Parathyroid adenoma (tissue), 2 donors: ENCODE data around the gene BDNF.

Experiments
- H2AFZ ChIP-seq: fragments of 300-600 bp; sonication (generic); one replicate; pipeline ENCODE4 v1.7.0; 2017; ENCODE audit warnings: antibody characterized with exemption, mild to moderate bottlenecking
- H3K27ac ChIP-seq: fragments of 300-600 bp; sonication (generic); one replicate; pipeline ENCODE4 v1.7.0; 2017
- H3K27me3 ChIP-seq: fragments of 300-600 bp; sonication (generic); one replicate; pipeline ENCODE4 v1.7.0; 2017; ENCODE audit warnings: low read length; ENCODE audit not compliant: control insufficient read depth, insufficient read depth
- H3K36me3 ChIP-seq: fragments of 300-600 bp; sonication (generic); one replicate; pipeline ENCODE4 v1.7.0; 2017; ENCODE audit warnings: low read length; ENCODE audit not compliant: control insufficient read depth, insufficient read depth
- H3K4me1 ChIP-seq: fragments of 300-600 bp; sonication (generic); one replicate; pipeline ENCODE4 v1.7.0; 2017; ENCODE audit warnings: control low read depth
- H3K4me2 ChIP-seq: fragments of 300-600 bp; sonication (generic); one replicate; pipeline ENCODE4 v1.7.0; 2017; ENCODE audit warnings: low read length
- H3K4me3 ChIP-seq: fragments of 300-600 bp; sonication (generic); one replicate; pipeline ENCODE4 v1.7.0; 2017; ENCODE audit warnings: low read depth, low read length
- H3K79me2 ChIP-seq: fragments of 300-600 bp; sonication (generic); one replicate; pipeline ENCODE4 v1.7.0; 2017; ENCODE audit warnings: control low read depth
- H3K9ac ChIP-seq: fragments of 300-600 bp; sonication (generic); one replicate; pipeline ENCODE4 v1.7.0; 2017; ENCODE audit warnings: mild to moderate bottlenecking
- H3K9me3 ChIP-seq: fragments of 300-600 bp; sonication (generic); one replicate; pipeline ENCODE4 v1.7.0; 2017; ENCODE audit warnings: low read length; ENCODE audit not compliant: control insufficient read depth
- CTCF ChIP-seq: fragments of 300-600 bp; sonication (generic); IDR thresholded peaks from one replicate; pipeline ENCODE4 v1.7.0; 2017; ENCODE audit warnings: antibody characterized with exemption, mild to moderate bottlenecking
- donor health status: primary hyperparathyroidism.

The BDNF gene

GRCh38 chr11:27697679-27698275 is 2.5 kb downstream of the BDNF start:
- Histone ChIP-seq H3K9me3 (no peaks in the 10 kb centered on the region), H3K27ac (no peak overlapping the region), H3K4me2 (no peak overlapping the region), H2AFZ (no peak overlapping the region), H3K9ac (no peak overlapping the region), H3K27me3 (no peaks in the 10 kb centered on the region), H3K36me3 (no peaks in the 10 kb centered on the region), H3K4me3 (no peak overlapping the region), H3K79me2 (no peaks in the 10 kb centered on the region), H3K4me1 (peaks cover 4% of the 10 kb centered on the region)
- no peak for TF ChIP-seq CTCF

- no peak overlapping the region for H3K4me3 ChIP-seq
- no peak for TF ChIP-seq CTCF
- H3K9ac ChIP-seq, result no peak overlapping the region
- H3K4me1 ChIP-seq, result peaks cover 4% of the 10 kb centered on the region
- H3K27me3 ChIP-seq, result no peaks in the 10 kb centered on the region
- no peak overlapping the region for H3K27ac ChIP-seq
- H2AFZ ChIP-seq, result no peak overlapping the region
- no peak overlapping the region for H3K4me2 ChIP-seq
- no peaks in the 10 kb centered on the region for H3K36me3 ChIP-seq
- H3K9me3 ChIP-seq, result no peaks in the 10 kb centered on the region
- no peaks in the 10 kb centered on the region for H3K79me2 ChIP-seq
These were observed 3.3 kb downstream of the BDNF start for GRCh38 chr11:27696961-27697360.

GRCh38 chr11:27696115-27696514 is 4.1 kb downstream of the BDNF start:
- Histone ChIP-seq H3K4me2 (no peak overlapping the region), H3K27ac (no peak overlapping the region), H3K9ac (no peak overlapping the region), H3K4me1 (peaks cover 4% of the 10 kb centered on the region), H3K27me3 (no peaks in the 10 kb centered on the region), H3K9me3 (no peaks in the 10 kb centered on the region), H2AFZ (no peak overlapping the region), H3K79me2 (no peaks in the 10 kb centered on the region), H3K4me3 (no peak overlapping the region), H3K36me3 (no peaks in the 10 kb centered on the region)
- TF ChIP-seq CTCF, result no peak

- H2AFZ ChIP-seq, result no peak overlapping the region
- H3K9me3 ChIP-seq, result no peaks in the 10 kb centered on the region
- TF ChIP-seq CTCF, result no peak
- H3K27me3 ChIP-seq, result no peaks in the 10 kb centered on the region
- no peak overlapping the region for H3K27ac ChIP-seq
- H3K4me3 ChIP-seq, result no peak overlapping the region
- no peaks in the 10 kb centered on the region for H3K36me3 ChIP-seq
- H3K4me2 ChIP-seq, result no peak overlapping the region
- H3K9ac ChIP-seq, result no peak overlapping the region
- peaks cover 4% of the 10 kb centered on the region for H3K4me1 ChIP-seq
- H3K79me2 ChIP-seq, result no peaks in the 10 kb centered on the region
These were observed 5.3 kb downstream of the BDNF start for GRCh38 chr11:27694992-27695391.

GRCh38 chr11:27693398-27693797 is 6.9 kb downstream of the BDNF start:
- Histone ChIP-seq H3K9ac (no peak overlapping the region), H3K9me3 (no peaks in the 10 kb centered on the region), H3K27ac (no peak overlapping the region), H3K4me1 (no peaks in the 10 kb centered on the region), H3K36me3 (no peaks in the 10 kb centered on the region), H3K27me3 (no peaks in the 10 kb centered on the region), H3K4me3 (no peak overlapping the region), H3K79me2 (no peaks in the 10 kb centered on the region), H2AFZ (no peak overlapping the region), H3K4me2 (no peak overlapping the region)
- no peak for TF ChIP-seq CTCF
